ENCODE results near the gene MCM3.

The MCM3 gene

DNA sequence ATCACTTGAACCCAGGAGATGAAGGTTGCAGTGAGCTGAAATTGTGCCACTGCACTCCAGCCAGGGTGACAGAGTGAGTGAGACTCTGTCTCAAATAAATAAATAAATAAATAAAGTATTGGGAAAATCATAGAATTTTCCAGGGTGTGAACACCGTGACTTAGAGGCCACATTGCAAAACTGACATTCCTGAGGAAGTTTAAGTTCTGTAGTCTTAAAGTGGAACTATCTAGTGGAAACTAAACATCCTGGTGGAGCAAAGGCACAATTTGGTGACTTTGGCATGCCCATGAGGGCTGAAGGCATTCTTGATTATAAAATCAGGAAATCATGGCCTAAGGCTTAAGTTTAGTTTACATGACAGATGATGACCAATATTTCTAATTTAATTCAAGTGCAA lies 32.7 kb upstream of the MCM3 start:
- no peak overlapping the region for H3K27ac ChIP-seq
- H3K27me3 ChIP-seq, result no peaks in the 10 kb centered on the region
- H3K9me3 ChIP-seq, result no peaks in the 10 kb centered on the region
- no peak for DNase-seq
- TF ChIP-seq, protein P1, sequence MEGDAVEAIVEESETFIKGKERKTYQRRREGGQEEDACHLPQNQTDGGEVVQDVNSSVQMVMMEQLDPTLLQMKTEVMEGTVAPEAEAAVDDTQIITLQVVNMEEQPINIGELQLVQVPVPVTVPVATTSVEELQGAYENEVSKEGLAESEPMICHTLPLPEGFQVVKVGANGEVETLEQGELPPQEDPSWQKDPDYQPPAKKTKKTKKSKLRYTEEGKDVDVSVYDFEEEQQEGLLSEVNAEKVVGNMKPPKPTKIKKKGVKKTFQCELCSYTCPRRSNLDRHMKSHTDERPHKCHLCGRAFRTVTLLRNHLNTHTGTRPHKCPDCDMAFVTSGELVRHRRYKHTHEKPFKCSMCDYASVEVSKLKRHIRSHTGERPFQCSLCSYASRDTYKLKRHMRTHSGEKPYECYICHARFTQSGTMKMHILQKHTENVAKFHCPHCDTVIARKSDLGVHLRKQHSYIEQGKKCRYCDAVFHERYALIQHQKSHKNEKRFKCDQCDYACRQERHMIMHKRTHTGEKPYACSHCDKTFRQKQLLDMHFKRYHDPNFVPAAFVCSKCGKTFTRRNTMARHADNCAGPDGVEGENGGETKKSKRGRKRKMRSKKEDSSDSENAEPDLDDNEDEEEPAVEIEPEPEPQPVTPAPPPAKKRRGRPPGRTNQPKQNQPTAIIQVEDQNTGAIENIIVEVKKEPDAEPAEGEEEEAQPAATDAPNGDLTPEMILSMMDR (IDR thresholded peaks at IDR 0.05), result no peak
- H3K4me3 ChIP-seq, result no peak overlapping the region
- intact Hi-C loops (cut with DNase I; ENCODE audit: low total_unique reads), result loop anchor here (10.0 kb wide), 1 partner anchor 1492 kb away; no protein-coding TSS in a partner anchor
- H3K36me3 ChIP-seq, result no peaks in the 10 kb centered on the region
- H3K4me1 ChIP-seq, result no peaks in the 10 kb centered on the region

DNA sequence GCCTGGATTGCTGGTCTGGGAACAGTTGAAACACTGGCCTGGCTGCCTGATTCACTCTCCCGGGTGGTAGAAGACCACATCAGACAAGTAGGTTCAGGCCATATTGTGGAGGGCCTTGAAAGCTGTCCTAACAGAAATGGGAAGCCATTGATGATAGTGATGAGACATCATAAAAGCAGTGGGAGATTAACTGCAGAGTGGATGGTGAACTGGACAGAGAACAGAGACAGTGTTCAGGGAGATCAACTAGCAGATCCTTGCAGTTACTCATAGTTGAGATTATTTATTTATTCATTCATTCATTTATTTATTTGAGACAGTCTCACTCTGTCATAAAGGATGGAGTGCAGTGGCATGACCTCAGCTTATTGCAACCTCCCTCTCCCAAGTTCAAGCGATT lies 30.2 kb upstream of the MCM3 start:
- H3K4me1 ChIP-seq, result no peaks in the 10 kb centered on the region
- H3K9me3 ChIP-seq, result no peaks in the 10 kb centered on the region
- no peak overlapping the region for H3K4me3 ChIP-seq
- DNase-seq, result no peak
- H3K27me3 ChIP-seq, result no peaks in the 10 kb centered on the region
- H3K27ac ChIP-seq, result no peak overlapping the region
- TF ChIP-seq, protein P1 (IDR thresholded peaks at IDR 0.05), result no peak
- intact Hi-C loops (cut with DNase I; ENCODE audit: low total_unique reads), result loop anchor here (10.0 kb wide), 1 partner anchor 1490 kb away; no protein-coding TSS in a partner anchor
- H3K36me3 ChIP-seq, result no peaks in the 10 kb centered on the region

DNA sequence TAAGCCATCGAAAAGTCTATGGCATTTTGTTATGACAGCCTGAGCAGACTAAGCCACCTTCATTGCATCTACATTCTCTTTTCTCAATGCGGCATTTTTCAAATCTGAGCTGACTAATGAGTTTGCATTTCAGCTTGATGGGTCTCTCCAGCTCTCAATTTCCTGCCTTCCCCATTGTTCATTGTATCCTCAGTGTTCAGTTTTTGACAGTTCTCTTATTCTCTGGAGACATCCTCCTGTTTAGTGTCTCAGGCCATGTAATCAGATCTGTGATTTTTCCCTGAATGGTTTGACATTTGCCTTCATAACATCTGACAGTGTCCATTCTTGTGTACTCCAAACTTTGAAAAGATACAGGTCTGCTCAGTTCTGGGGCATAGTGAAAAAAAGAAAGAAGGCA lies 27.9 kb upstream of the MCM3 start:
- no peak for DNase-seq
- H3K9me3 ChIP-seq, result no peaks in the 10 kb centered on the region
- no peaks in the 10 kb centered on the region for H3K4me1 ChIP-seq
- no peak overlapping the region for H3K27ac ChIP-seq
- intact Hi-C loops (cut with DNase I; ENCODE audit: low total_unique reads), result loop anchor here (10.0 kb wide), 1 partner anchor 1488 kb away; no protein-coding TSS in a partner anchor
- H3K36me3 ChIP-seq, result no peaks in the 10 kb centered on the region
- no peaks in the 10 kb centered on the region for H3K27me3 ChIP-seq
- TF ChIP-seq, protein P1 (IDR thresholded peaks at IDR 0.05), result no peak
- no peak overlapping the region for H3K4me3 ChIP-seq

DNA sequence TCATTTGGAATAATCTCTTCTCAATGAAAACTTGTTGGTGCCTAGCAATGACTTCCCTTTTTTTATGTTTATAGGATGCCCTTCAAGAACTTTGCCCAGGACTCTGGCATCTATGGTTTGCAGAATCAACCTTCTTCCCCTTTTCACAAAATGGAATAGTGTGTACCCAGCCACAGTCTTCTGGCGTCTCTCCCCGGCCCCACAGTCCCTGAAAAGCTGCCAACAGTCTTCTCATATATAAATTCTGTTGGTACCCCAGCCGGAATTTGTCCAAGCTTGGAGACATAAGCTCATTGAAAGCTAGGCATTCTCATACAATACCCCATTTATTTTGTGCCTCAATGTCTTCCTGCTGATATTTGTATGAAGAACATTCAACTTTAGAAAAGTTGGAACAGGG lies 26.4 kb upstream of the MCM3 start:
- Histone ChIP-seq H3K4me3 (no peak overlapping the region), H3K27me3 (no peaks in the 10 kb centered on the region), H3K27ac (no peak overlapping the region), H3K9me3 (no peaks in the 10 kb centered on the region), H3K36me3 (no peaks in the 10 kb centered on the region), H3K4me1 (peaks cover 0 to 3% (median 0%) of the 10 kb centered on the region in 4 donors)
- DNase-seq, result peak in 1 of 2 donors; percentile 38
- TF ChIP-seq, protein P1 (IDR thresholded peaks at IDR 0.05), result no peak
- intact Hi-C loops (cut with DNase I; ENCODE audit: low total_unique reads), result loop anchor here (10.0 kb wide), 1 partner anchor 1486 kb away; no protein-coding TSS in a partner anchor

GRCh38 chr6:52307900-52308372 lies 23.4 kb upstream of the MCM3 start:
- TF ChIP-seq, protein P1 (IDR thresholded peaks at IDR 0.05), result no peak
- H3K4me1 ChIP-seq, result peaks cover 0 to 23% (median 4%) of the 10 kb centered on the region in 4 donors
- no peaks in the 10 kb centered on the region for H3K9me3 ChIP-seq
- no peak overlapping the region for H3K27ac ChIP-seq
- intact Hi-C loops (cut with DNase I; ENCODE audit: low total_unique reads), result no loop called here
- DNase-seq, result no peak
- no peaks in the 10 kb centered on the region for H3K27me3 ChIP-seq
- H3K4me3 ChIP-seq, result no peak overlapping the region
- H3K36me3 ChIP-seq, result no peaks in the 10 kb centered on the region

Data from tibial artery (tissue), 4 donors.